COLO668 (cell line): Measurements from ENCODE around the gene SCYGR8.
"Not testable (repeated sequence)": the region's sequence is repeated elsewhere in the genome, so short reads cannot be mapped to it uniquely, and the experiment has no call there.

Experiments
- DNase-seq: peaks from one replicate; lab custom pipeline; 2025; ENCODE audit not compliant: unreplicated experiment; lab: John Stamatoyannopoulos, UW

Gene SCYGR8, protein sequence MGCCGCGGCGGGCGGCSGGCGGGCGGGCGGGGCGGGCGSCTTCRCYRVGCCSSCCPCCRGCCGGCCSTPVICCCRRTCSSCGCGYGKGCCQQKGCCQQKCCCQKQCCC

DNA sequence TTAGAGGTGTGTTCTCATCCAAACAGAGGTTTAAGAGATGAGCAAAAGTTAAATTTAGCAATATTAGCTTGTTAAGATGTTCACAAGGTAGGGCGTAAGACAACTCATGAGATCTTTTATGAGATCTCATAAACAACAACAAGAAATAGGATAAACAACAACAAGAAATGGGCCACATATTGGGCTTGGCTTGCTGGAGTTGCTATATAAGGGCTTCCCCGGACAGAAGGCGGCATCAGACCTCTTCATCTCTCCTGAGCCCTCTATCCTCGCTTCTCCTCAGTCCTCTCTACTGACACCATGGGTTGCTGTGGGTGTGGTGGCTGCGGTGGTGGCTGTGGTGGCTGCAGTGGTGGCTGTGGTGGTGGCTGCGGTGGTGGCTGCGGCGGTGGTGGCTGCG lies at the start of gene SCYGR8:
TSS of gene SCYGR8 (plus strand) at position 301 of the 400 bp plus-strand sequence. CDS start at position 301, 0 bp downstream.
- no peak for DNase-seq

DNA sequence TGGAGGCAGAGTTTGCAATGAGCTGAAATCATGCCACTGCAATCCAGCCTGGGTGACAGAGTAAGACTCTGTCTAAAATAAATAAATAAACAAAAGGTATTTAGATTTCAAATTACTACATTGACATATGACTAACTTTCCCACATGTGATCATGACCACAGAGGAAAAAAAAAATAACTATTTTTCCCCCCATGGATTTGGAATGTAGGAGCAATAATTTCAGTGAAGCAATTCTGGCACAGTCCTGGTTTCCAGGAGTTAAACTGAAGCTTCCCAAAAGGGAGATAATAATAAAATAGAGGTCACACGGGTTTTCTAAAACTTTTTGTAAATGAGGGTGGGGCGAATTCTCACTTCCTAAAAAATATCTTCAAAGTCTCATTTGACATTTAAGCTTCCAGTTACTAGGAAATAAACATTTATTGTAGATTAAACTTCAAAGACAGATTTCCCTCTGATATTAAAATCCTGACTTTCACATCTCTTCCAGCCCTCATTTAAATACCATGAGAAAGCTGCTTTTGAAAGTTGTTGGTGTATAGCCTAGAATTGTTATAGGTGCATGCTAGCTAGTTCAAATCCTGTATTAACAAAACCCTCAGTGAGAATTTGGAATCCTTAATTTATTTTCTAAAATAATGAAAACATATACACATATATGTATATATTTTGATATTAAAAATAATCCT lies 48.6 kb upstream of the SCYGR8 start:
- no peak for DNase-seq

DNA sequence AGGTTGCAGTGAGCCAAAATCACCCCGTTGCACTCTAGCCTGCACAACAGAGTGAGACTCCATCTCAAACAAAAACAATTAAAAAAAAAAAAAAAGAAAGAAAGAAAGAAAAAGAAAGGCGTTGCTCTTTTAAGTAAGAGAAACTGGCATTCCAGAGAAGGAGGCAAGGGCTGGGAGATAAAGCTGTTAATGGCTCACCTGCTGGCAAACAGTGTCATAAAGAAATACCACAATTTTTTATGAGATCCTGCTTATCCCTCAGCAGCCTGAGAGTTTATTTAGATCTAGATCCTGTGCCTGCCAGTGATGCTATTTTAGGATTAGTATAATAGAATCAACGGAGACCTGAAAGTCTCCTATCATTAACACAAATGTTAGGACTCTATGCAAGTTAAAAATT lies 44.1 kb upstream of the SCYGR8 start:
- DNase-seq: no peak

DNA sequence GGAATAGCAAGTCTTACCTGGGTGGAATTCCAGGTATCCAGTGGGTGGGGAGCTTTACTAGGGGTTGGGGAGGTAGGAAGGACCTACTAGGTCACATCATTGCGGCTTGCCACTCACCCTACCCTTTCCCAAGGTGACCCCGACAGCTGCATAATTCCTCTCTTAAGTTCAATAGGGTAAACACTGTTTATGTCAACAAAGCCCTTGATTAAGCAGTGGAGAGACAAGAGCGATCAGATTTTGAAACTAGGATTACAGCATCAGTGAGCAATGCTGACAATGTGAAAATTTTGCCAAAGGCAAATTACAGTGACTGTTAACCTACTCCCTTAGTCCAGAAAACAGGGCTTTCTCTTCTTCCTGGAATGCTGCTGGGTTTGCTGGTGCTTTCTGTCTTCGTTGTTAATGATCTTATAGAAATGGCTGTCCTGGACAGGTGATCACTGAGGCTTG lies 42.4 kb upstream of the SCYGR8 start:
- DNase-seq: no peak

DNA sequence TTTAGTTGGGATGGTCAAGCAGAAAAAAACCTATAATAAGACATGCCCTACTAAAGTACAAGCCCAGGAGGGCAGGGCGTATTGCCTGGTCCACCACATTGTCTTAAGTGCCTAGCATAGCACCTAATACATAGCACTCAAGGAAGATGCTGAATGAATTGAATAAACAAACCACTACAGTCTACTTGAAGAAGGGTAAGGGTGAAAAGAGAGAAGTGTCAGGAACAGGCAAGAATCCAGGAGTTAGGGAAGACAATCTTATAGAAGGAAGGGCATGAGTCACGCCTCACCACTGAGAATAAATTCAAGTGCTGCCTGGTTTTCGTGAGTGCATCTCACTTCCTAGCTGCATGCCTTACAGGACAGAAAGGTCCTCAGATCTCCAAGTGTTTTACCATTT lies 41.7 kb upstream of the SCYGR8 start:
- no peak for DNase-seq

DNA sequence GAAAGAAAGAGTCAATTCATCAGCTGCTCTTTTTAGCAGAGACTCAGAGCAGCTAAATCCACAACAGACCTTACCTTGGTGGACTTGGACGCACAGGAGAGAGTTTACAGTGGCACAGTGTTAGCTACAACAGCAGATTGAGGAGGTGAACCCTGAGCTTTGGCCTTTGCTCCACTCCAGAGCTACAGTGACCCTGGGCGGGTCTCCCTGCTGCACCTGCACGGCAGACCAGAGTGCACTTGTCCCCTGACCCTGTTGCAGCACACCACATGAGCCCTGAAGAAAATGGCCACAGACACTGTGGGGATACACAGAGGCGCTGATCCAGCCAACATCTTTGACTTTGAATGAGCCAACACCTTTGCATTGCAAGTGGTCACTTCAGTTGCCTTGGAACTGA lies 38.8 kb upstream of the SCYGR8 start:
- DNase-seq: no peak

DNA sequence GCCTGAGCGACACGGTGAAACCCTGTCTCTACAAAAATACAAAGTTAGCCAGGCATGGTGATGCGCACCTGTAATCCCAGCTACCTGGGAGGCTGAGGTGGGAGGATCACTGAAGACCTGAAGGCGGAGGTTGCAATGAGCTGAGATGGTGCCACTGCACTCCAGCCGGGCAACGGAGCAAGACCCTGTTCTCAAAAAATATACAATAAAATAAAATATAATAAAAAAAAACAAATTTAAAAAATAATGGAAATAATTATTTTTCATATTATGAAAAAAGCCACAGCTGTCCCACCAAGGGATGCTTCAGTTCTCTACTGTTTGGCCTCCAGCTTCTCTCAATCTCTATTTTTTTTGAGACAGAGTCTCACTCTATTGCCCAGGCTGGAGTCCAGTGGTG lies 38.3 kb upstream of the SCYGR8 start:
- DNase-seq: no peak

DNA sequence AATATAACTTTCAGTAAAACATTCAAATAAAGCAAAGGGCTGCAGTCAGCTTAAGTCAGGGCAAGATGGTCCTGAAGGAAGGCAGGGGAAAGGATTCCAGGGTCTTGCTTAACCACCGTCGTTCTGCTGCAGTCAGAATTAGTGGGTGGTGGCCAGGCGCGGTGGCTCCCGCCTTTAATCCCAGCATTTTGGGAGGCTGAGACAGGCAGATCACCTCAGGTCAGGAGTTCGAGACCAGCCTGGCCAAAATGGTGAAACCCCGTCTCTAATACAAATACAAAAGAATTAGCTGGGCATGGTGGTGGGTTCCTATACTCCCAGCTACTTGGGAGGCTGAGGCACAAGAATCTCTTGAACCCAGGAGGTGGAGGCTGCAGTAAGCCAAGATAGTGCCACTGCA lies 34.7 kb upstream of the SCYGR8 start:
- no peak for DNase-seq

DNA sequence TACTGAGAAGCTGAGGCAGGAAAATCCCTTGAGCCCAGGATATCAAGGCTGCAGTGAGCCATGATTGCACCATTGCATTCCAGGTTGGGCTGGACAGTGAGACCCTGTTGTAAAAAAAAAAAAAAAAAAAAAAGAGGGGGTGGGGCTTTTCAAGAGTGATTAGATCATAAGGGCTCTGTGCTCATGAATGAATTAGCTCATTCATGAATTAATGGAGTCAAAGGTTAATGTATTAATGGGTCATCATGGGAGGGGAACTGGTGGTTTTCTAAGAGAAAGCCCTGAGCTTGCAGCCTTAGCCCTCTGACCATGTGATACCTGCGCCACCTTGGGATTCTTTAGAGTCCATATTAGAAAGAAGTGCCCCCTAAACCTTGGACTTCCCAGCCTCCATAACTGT lies 32.4 kb upstream of the SCYGR8 start:
- DNase-seq: no peak

DNA sequence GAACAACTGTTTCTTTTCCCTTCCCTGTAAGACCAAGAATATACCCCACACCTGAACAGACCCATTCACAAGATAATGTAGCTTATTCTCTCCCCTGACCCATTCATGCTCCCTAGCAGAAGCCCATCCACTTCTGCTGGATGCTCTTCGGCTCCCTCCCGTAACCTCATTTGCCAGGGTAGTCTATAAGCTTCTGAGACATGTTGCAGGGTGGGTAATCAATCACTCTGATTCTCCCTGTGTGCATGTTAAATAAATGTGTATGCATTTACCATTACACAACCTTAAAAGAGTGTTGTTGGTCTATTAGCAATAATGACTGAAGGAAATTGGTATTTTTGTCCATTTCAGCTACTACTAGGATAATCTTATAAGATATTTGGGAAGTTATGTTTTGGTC lies 29.2 kb upstream of the SCYGR8 start:
- DNase-seq: no peak

DNA sequence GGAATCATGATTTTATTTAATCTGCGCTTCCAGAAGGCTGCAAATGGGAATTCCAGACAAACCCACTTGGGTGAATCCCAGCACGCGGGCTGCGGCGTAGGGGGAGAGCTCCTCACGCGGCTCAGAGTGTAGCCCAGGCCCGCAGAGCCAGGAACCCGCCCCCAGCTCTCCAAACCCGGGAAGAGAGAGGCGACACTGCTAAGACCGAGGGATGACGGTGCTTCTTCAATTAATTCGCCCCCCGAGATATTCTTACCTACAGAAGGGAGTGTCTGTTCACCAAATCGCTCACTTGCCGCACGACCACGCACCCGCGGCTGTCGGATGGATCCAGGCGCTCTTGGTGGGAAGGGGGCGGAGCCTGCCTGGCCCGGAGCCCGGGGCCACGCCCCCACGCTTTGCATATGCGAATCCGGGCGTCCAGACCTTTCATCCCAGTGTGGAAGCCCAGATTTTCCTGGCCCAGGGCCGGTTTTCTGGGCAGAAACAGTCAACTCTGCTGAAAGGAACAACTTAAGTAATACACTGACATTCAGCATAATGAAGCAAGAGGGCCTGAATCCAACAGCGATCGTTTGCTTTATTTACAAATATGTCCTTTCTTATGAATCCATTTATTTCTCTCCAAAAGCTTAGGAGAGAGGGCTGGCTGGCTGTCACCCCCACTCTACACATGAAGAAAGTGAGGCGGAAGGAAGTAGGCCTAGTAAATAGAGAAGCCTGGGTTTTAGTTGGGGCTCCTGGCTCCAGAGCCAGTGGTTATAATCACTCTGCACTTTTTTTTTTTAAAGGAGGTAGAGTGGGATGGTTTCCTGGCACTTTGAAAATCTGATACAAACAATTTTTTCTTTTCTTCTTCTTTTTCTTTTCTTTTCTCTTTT lies 27.8 kb upstream of the SCYGR8 start, which contains the start of gene SLC19A3:
TSS of gene SLC19A3 (minus strand) at position 342 of the 881 bp plus-strand sequence. CDS start 15,710 bp downstream, outside the sequence.
- DNase-seq: peak; percentile 54

DNA sequence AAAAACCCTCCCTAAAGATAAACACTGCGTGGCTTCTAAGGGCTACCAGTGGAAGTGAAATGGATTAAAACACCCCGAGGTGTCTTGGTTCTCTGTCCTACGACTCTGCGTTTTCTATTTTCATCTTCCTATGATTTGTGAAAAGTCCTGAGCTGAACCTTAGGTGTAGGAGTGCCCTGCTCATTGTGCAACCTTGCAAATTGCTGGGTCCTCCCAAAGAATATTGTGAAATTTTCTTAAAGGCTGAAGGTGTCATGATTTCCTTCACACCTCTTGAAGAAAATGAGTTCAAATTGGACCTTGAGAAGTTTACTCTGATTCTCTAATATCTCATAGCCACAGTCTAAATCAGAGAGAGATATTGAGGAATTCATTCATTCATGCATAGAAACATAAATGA lies 26.1 kb upstream of the SCYGR8 start:
- DNase-seq: no peak

DNA sequence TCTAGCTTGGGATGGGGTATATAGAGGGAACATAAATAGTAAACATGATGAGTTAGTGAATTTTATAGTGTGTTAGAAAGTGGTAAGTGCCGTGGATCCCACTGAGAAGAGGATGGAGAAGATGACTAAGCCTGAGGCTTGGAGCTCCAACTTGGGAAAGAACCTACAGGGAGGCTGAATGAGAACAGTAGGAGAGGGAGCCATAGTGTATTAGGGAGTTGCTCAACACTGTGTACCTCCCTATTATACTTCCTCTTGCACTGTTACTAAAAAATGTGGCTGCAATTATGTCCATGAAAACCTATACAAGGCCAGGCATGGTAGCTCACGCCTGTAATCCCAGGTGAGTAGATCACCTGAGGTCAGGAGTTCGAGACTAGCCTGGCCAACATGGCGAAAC lies 25.0 kb upstream of the SCYGR8 start:
- DNase-seq: no peak

DNA sequence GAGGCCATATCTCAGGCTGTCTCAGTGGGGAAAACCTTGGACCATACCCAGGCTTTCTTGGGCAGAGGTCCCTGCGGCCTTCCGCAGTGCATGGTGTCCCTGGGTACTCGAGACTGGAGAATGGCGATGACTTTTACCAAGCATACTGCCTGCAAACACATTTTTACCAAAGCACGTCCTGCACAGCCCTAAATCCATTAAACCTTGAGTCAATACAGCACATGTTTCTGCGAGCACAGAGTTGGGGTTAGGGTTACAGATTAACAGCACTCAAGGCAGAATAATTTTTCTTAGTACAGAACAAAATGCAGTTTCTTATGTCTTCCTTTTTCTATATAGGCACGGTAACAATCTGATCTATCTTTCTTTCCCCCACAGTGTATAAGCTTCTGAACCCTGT lies 22.9 kb upstream of the SCYGR8 start:
- DNase-seq: not testable (repeated sequence)

DNA sequence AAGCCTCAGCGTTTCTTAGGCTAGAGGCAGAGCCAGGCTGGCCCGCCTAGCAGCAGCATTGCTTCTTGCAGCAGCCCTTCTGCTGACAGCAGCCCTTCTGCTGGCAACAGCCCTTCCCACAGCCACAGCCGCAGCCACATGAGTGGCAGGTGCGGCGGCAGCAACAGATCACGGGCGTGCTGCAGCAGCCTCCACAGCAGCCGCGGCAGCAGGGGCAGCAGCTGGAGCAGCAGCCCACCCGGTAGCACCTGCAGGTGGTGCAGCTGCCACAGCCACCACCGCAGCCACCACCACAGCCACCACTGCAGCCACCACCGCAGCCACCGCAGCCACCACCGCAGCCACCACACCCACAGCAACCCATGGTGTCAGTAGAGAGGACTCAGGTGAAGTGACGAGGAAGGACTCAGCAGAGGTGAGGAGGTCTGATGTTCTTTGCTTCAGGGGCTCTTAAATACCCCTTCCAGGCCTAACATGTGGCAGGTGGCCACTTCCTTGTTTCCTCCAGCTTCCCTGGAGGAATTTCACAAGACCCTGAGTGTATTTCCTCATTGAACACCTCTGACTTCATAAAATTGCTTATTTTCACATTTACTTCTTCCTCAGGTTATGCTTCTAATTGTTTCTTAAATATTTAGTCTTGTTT lies 21.2 kb upstream of the SCYGR8 start, which contains the start of gene SCYGR6:
TSS of gene SCYGR6 (minus strand) at position 364 of the 646 bp plus-strand sequence. CDS start at position 364, 0 bp downstream.
- DNase-seq: no peak

DNA sequence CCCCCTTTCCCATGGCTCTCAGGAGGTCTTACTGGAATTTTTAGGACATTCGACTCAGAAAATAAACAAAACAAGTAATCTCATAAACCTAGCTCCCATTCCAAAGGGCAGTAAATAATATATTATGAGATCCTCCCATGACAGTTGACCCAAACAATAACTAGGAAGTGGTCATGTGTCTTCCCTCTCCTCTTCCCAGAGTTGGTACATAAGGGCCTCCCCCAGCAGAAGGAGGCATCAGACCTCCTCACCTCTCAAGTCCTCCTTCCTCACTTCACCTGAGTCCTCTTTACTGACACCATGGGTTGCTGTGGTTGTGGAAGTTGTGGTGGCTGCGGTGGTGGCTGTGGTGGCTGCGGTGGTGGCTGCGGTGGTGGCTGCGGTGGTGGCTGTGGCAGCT lies 17.7 kb upstream of the SCYGR8 start, which contains the start of gene SCYGR7:
TSS of gene SCYGR7 (plus strand) at position 301 of the 400 bp plus-strand sequence. CDS start at position 301, 0 bp downstream.
- no peak for DNase-seq

DNA sequence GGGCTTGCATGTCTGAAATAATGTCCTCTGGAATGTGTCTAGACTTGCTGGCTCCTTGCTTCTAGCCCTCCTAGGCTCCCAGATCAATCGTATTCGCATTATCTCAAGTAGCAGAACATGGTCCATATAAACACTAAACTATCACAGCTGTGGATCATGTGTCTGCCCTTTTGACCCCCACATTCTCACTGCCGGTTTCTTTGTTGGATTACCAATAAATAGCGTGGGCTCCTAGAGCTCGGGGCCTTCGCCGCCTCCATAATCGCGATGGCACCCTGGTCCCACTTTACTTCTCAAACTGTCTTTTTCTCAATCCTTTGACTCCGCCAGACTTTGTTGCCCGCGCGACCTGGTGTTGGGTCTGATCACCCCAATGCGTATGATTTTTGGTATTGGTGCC lies 6.3 kb upstream of the SCYGR8 start:
- DNase-seq: no peak

DNA sequence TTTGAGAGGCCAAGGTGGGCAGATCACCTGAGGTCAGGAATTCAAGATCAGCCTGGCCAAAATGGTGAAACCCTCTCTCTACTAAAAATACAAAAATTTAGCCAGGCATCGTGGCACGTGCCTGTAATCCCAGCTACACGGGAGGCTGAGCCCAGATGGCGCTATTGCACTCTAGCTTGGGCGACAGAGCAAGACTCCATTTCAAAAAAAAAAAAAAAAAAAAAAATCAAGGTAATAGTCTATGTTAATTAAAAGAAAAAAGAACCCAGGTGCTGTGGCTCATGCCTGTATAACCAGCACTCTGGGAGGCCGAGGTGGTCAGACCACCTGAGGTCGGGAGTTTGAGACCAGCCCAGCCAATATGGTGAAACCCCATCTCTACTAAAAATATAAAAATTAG lies 5.0 kb upstream of the SCYGR8 start:
- DNase-seq: not testable (repeated sequence)

DNA sequence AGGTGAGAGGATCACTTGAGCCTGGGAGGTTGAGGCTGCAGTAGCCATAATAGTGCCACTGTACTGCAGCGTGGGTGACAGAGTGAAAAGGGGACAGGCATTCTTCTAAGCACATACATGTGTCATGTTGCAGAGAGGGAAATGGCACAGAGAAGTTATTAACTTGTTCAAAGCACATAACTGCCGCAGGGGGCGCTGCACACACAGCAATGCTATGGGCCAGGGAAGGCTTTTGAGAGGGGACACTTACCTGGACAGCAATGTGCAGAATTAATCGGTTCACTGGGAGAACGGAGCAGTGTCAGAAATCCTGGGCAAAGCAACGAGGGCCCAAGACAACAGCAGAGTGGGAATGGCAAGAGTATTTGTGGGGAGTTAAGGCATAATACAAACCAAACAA lies 2.4 kb downstream of the SCYGR8 start:
- peak; percentile 41 for DNase-seq

DNA sequence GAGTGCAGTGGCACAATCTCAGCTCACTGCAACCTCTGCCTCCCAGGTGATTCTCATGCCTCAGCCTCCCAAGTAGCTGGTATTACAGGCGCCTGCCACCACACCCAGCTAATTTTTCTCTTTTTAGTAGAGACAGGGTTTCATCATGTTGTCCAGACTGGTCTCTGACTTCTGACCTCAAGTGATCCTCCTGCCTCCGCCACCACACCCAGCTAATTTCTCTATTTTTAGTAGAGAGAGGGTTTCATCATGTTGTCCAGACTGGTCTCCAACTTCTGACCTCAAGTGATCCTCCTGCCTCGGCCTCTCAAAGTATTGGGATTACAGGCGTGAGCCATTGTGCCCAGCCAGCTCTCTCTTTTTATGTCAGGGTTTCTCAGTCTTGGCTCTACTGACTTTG lies 10.6 kb downstream of the SCYGR8 start:
- DNase-seq: not testable (repeated sequence)
